ENCODE data around the gene PAQR7.

PAQR7 gene, protein sequence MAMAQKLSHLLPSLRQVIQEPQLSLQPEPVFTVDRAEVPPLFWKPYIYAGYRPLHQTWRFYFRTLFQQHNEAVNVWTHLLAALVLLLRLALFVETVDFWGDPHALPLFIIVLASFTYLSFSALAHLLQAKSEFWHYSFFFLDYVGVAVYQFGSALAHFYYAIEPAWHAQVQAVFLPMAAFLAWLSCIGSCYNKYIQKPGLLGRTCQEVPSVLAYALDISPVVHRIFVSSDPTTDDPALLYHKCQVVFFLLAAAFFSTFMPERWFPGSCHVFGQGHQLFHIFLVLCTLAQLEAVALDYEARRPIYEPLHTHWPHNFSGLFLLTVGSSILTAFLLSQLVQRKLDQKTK

DNA sequence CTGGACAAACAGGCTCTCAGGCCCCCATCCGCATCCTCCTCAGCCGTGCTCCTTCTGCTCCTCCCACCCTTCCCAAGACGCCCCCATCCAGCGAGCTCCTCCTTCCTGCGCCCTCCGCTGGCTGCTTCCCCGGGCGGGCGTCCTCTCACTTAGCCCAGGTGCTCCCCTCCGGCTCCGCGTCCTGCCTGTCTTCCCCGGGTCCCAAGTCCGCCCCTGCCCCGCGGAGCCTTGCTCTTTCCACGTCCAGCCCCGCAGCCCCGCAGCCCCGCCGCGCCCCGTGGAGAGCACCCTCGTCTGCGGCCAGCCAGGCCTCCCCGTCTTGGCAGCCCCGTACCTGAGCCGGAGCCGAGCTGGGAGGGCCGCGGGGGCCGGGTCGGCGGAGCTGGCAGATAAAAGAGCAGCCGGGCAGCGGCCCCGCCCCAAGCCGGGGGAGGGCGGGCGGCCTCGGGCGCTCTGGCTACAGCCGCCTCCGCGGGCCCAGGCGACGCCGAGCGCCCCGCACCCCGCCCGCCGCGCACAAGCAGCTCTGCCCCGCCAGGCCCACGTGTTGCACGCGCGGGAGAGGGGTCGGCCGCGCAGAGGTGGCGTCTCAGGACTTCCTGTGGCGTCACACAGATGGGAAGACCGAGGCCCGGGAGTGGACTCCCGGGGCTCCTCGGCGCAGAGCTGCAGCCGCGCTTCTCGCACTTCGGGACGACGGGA is at the start of gene PAQR7:
Gene PAQR7, minus strand, starts transcription at position 555 of the 702 bp plus-strand sequence. CDS start 11,869 bp downstream, outside the sequence.
- peak within 1 kb of the TSS; percentile 61 for H3K4me3 ChIP-seq (ENCODE audit: low read depth, low read length)
- peak; percentile 62 for DNase-seq (ENCODE audit: low read depth)
- TF ChIP-seq, protein P1, sequence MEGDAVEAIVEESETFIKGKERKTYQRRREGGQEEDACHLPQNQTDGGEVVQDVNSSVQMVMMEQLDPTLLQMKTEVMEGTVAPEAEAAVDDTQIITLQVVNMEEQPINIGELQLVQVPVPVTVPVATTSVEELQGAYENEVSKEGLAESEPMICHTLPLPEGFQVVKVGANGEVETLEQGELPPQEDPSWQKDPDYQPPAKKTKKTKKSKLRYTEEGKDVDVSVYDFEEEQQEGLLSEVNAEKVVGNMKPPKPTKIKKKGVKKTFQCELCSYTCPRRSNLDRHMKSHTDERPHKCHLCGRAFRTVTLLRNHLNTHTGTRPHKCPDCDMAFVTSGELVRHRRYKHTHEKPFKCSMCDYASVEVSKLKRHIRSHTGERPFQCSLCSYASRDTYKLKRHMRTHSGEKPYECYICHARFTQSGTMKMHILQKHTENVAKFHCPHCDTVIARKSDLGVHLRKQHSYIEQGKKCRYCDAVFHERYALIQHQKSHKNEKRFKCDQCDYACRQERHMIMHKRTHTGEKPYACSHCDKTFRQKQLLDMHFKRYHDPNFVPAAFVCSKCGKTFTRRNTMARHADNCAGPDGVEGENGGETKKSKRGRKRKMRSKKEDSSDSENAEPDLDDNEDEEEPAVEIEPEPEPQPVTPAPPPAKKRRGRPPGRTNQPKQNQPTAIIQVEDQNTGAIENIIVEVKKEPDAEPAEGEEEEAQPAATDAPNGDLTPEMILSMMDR (conservative IDR thresholded peaks at IDR 0.05; ENCODE audit: low read depth, low read length) = no peak

DNA sequence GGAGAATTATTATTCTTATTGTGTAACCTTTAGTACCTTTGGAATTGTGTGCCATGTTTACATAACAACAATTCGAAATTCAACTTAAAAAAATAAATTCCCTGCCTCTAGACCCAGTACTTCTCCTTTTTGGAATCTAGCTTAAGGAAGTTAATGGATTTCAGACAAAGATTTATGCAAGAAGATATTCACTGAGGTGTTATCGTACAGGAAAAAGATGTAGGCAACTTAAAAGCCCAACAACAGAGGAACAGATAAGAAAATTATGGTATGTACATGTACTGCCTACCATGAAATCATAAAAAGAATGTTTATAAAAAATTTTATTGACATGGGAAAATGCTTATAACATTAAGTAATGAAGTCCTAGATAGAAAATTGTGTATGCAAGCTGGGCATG is 48.9 kb upstream of the PAQR7 start:
- TF ChIP-seq, protein P1 (conservative IDR thresholded peaks at IDR 0.05; ENCODE audit: low read depth, low read length) = no peak
- H3K4me3 ChIP-seq (ENCODE audit: low read depth, low read length) = no peak overlapping the region
- no peak for DNase-seq (ENCODE audit: low read depth)

- DNase-seq (ENCODE audit: low read depth) = no peak
- H3K4me3 ChIP-seq (ENCODE audit: low read depth, low read length) = peak overlapping the region; percentile 62
- TF ChIP-seq, protein P1 (conservative IDR thresholded peaks at IDR 0.05; ENCODE audit: low read depth, low read length) = no peak
These were observed 47.6 kb upstream of the PAQR7 start for GRCh38 chr1:25922971-25923552.

DNA sequence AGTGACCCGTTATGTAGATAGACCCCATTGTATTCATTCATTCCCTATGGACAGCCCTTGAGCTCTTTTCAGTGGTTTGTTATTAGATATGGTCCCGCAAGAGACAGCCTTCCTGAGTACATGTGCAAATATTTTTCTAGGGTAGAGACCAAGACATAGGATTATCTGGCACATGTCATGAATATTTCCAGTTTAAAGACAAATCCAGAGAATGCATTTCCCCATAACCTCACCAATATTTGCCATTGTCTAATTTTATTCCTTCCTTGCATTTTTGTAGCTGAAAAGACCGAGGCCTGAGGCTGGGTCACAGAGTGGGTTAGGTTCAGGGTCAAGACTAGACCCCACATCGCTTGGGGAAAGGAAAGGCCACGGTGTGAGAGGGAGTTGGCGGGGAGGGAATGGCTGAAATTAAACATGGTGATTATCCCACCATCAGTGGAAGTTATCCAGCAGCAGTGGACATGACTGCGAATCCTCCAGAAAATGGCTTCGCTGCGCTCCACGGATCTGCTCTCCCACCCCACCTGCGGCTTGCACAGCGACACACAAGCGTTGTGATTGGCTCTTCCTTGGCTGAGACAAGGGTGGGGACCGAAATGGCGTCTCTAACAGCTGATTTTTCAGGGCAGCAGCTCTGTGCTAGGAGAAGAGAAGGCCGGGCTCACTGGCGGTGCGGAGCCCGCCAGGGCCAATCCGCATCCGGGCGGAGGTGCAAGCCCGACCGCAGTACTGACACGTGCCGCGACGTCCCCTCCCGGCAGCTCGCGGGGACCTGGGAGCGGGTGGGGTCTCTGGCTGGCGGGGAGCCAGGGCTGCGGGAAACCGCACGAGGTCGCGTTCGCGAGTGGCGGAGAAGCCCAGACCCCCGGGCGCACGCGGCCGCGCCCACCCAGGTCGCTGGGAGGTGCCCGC is 46.8 kb upstream of the PAQR7 start:
- TF ChIP-seq, protein P1 (conservative IDR thresholded peaks at IDR 0.05; ENCODE audit: low read depth, low read length) = no peak
- peak overlapping the region; percentile 62 for H3K4me3 ChIP-seq (ENCODE audit: low read depth, low read length)
- no peak for DNase-seq (ENCODE audit: low read depth)

GRCh38 chr1:25918615-25919014 is 43.1 kb upstream of the PAQR7 start:
- DNase-seq (ENCODE audit: low read depth) = no peak
- TF ChIP-seq, protein P1 (conservative IDR thresholded peaks at IDR 0.05; ENCODE audit: low read depth, low read length) = no peak
- no peak overlapping the region for H3K4me3 ChIP-seq (ENCODE audit: low read depth, low read length)

DNA sequence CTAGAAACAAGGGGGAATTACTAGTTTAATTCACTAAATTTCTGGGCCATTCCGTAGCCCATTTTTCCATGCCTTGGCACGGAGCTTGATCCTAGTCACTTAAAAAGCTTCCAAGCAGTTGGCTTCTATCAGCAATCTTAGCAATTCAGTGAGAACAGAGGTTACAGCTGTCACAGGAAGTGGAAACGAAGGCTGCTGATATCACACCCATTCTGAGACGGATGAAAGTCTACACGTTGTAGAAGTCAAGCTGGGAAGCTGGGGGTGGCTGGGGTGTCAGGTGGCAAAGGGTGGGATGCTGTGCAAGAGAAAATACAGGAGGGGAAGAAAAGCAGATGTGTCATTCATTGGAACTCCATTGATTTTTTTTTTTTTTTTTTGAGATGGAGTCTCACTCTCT is 42.5 kb upstream of the PAQR7 start:
- no peak overlapping the region for H3K4me3 ChIP-seq (ENCODE audit: low read depth, low read length)
- TF ChIP-seq, protein P1 (conservative IDR thresholded peaks at IDR 0.05; ENCODE audit: low read depth, low read length) = no peak
- DNase-seq (ENCODE audit: low read depth) = peak; percentile 35

Data from choroid plexus epithelial cell (primary cell).